OCI-LY7 (cell line): ENCODE results near the gene SLC25A44. TPM values are rescaled to one million over a fixed set of nuclear protein-coding genes. Genes with fewer than 3 reads are reported as not detected.
A peak's percentile ranks its signal among the peaks of the same experiment; 100 is the strongest.
"Not testable (repeated sequence)": the region's sequence is repeated elsewhere in the genome, so short reads cannot be mapped to it uniquely, and the experiment has no call there.

Experiments used
- BruUV-seq: library from RNA; stranded (reverse); fragments of 400-500 nt; replicated peaks from 2 replicates; lab custom pipeline; 2021; lab: Mats Ljungman, UMichigan
- CTCF ChIA-PET: fragments of 300-600 bp; sonication (Branson Sonifier 250); formaldehyde crosslinking; loops from one replicate; lab custom pipeline; 2022; ENCODE audit warnings: antibody characterized with exemption; ENCODE audit not compliant: unreplicated experiment; lab: Charles Lee
- POLR2A ChIA-PET: fragments of 300-600 bp; sonication (Branson Sonifier 250); formaldehyde crosslinking; loops from one replicate; lab custom pipeline; 2022; ENCODE audit warnings: antibody characterized with exemption; lab: Charles Lee
- DNase-seq: peaks from one replicate; pipeline ENCODE4 v3.0.0-alpha.2; 2015; ENCODE audit warnings: low spot score
- H2AFZ ChIP-seq: fragments of 200-600 bp; sonication (generic), shearing (Covaris generic); 2 replicates; pipeline ENCODE4 v1.6.1; 2014; ENCODE audit warnings: mild to moderate bottlenecking, antibody characterized with exemption, low read length, moderate library complexity
- H3K27ac ChIP-seq: fragments of 200-600 bp; sonication (generic); 2 replicates; pipeline ENCODE4 v1.5.1; 2014; ENCODE audit warnings: mixed run types, low read depth, mild to moderate bottlenecking, moderate library complexity, low read length, inconsistent platforms; ENCODE audit not compliant: poor library complexity, severe bottlenecking
- H3K36me3 ChIP-seq: fragments of 200-600 bp; sonication (generic); 2 replicates; pipeline ENCODE4 v1.6.1; 2014; ENCODE audit warnings: mild to moderate bottlenecking, antibody characterized with exemption, low read length, moderate library complexity, mixed read lengths; ENCODE audit not compliant: insufficient read depth
- H3K4me1 ChIP-seq: fragments of 200-600 bp; sonication (generic); 2 replicates; pipeline ENCODE4 v1.5.1; 2014; ENCODE audit warnings: mild to moderate bottlenecking, low read length; ENCODE audit not compliant: insufficient read depth, poor library complexity, severe bottlenecking
- H3K4me2 ChIP-seq: fragments of 200-600 bp; sonication (generic); 2 replicates; pipeline ENCODE4 v1.6.1; 2014; ENCODE audit warnings: mild to moderate bottlenecking, low read length
- H3K4me3 ChIP-seq: fragments of 200-600 bp; sonication (generic); 2 replicates; pipeline ENCODE4 v1.5.1; 2014; ENCODE audit warnings: mild to moderate bottlenecking, low read depth, low read length; ENCODE audit not compliant: poor library complexity, severe bottlenecking
- H3K79me2 ChIP-seq: fragments of 200-600 bp; sonication (generic); 2 replicates; pipeline ENCODE4 v1.6.1; 2016; ENCODE audit warnings: low read depth, mild to moderate bottlenecking, low read length, moderate library complexity, mixed read lengths; ENCODE audit not compliant: insufficient read depth
- H3K9me2 ChIP-seq: fragments of 200-600 bp; sonication (generic); 2 replicates; pipeline ENCODE4 v1.6.1; 2016; ENCODE audit warnings: mild to moderate bottlenecking, low read length, mixed read lengths; ENCODE audit not compliant: insufficient read depth
- H3K9me3 ChIP-seq: fragments of 200-600 bp; sonication (generic); 2 replicates; pipeline ENCODE4 v1.6.1; 2014; ENCODE audit warnings: mild to moderate bottlenecking, mixed run types, low read length, mixed read lengths
- H4K20me1 ChIP-seq: fragments of 200-600 bp; sonication (generic); 2 replicates; pipeline ENCODE4 v1.6.1; 2014; ENCODE audit warnings: mild to moderate bottlenecking, antibody characterized with exemption, low read length, moderate library complexity, mixed read lengths; ENCODE audit not compliant: insufficient read depth
- CTCF ChIP-seq: fragments of 200-600 bp; sonication (generic); conservative IDR thresholded peaks from 2 replicates; pipeline ENCODE4 v1.5.1; 2014; ENCODE audit warnings: mild to moderate bottlenecking, antibody characterized with exemption, low read length, moderate library complexity, mixed read lengths
- EZH2phosphoT487 ChIP-seq: fragments of 200-600 bp; sonication (generic); IDR thresholded peaks from 2 replicates; pipeline ENCODE4 v1.6.1; 2018; ENCODE audit warnings: low read depth, borderline replicate concordance, mild to moderate bottlenecking, mixed run types, antibody characterized with exemption, low read length, moderate library complexity, mixed read lengths
- intact Hi-C: fragments of 100-400 bp; cut with micrococcal nuclease; formaldehyde crosslinking; loops from one replicate; pipeline ENCODE4 v1.10.0; 2022; ENCODE audit not compliant: unreplicated experiment
- total RNA-seq, 2 experiments: library from RNA; depleted of rRNA in 1 of 2; stranded (reverse); fragments of >200 nt in 1 of 2; shearing (Covaris generic) in 1 of 2; gene quantifications; 2 replicates each; pipeline ENCODE4 v1.2.3, GENCODE V29; 2014 to 2022

The SLC25A44 gene
- total RNA-seq, 2 experiments from 2014 or later: 11.0 to 22.5 TPM

GRCh38 chr1:156214024-156214748 lies 20.3 kb downstream of the SLC25A44 start:
- Histone ChIP-seq H3K9me3 (no peaks in the 10 kb centered on the region), H3K79me2 (peaks cover 32% of the 10 kb centered on the region), H3K9me2 (no peaks in the 10 kb centered on the region), H3K36me3 (peaks cover 50% of the 10 kb centered on the region), H3K27ac (no peak overlapping the region), H3K4me1 (peaks cover 16% of the 10 kb centered on the region), H3K4me3 (peak overlapping the region; percentile 78), H4K20me1 (no peaks in the 10 kb centered on the region), H2AFZ (no peak overlapping the region), H3K4me2 (peak overlapping the region; percentile 90)
- TF ChIP-seq EZH2phosphoT487 (no peak), CTCF (no peak)
- intact Hi-C loops: loop anchor here (5.0 kb wide), 1 partner anchor 122 kb away; no protein-coding TSS in a partner anchor
- BruUV-seq: no TSS peak
- ChIA-PET POLR2A (interaction anchor here (0.5 to 2.9 kb wide), 4 partner anchors 11 to 62 kb away, joined by 3 to 18 read pairs (median 10); no protein-coding TSS in a partner anchor), CTCF (interaction anchor here (0.6 kb wide), 2 partner anchors 63 to 99 kb away, joined by 3 read pairs; no protein-coding TSS in a partner anchor)
- no peak for DNase-seq

- DNase-seq, H2AFZ ChIP-seq, CTCF ChIA-PET, H3K27ac ChIP-seq, intact Hi-C loops, H3K4me3 ChIP-seq, H4K20me1 ChIP-seq, H3K9me2 ChIP-seq, BruUV-seq, POLR2A ChIA-PET, H3K9me3 ChIP-seq, H3K4me2 ChIP-seq: not testable (repeated sequence)
- Histone ChIP-seq H3K36me3 (peaks cover 38% of the 10 kb centered on the region), H3K4me1 (peaks cover 16% of the 10 kb centered on the region), H3K79me2 (peaks cover 32% of the 10 kb centered on the region)
These were observed 22.6 kb downstream of the SLC25A44 start for GRCh38 chr1:156216361-156217086.

GRCh38 chr1:156217871-156218270 lies 24.0 kb downstream of the SLC25A44 start:
- H3K27ac ChIP-seq: no peak overlapping the region
- DNase-seq: no peak
- intact Hi-C loops: no loop called here
- H4K20me1 ChIP-seq: no peaks in the 10 kb centered on the region
- H3K9me2 ChIP-seq: no peaks in the 10 kb centered on the region
- no peak overlapping the region for H3K4me3 ChIP-seq
- peaks cover 38% of the 10 kb centered on the region for H3K36me3 ChIP-seq
- BruUV-seq: no TSS peak
- peaks cover 32% of the 10 kb centered on the region for H3K79me2 ChIP-seq
- no peak overlapping the region for H3K4me2 ChIP-seq
- H3K4me1 ChIP-seq: peaks cover 9% of the 10 kb centered on the region
- H3K9me3 ChIP-seq: no peaks in the 10 kb centered on the region
- H2AFZ ChIP-seq: no peak overlapping the region
- TF ChIP-seq EZH2phosphoT487 (no peak), CTCF (no peak)
- ChIA-PET POLR2A (interaction anchor here (0.6 to 1.0 kb wide), 2 partner anchors 20 to 23 kb away, joined by 3 to 4 read pairs; no protein-coding TSS in a partner anchor), CTCF (no interaction called here)
